PC-3 (cell line): ENCODE data around the gene CFAP46. TPM values are rescaled to one million over a fixed set of nuclear protein-coding genes. Genes with fewer than 3 reads are reported as not detected.

Source experiments
- ATAC-seq: fragments of 200-7000 bp; cut with Tn5 transposase; 2 replicates; pipeline ENCODE4 v1.9.1; 2020; ENCODE audit warnings: mild to moderate bottlenecking, moderate library complexity
- BruUV-seq: library from RNA; stranded (reverse); fragments of 400-500 nt; replicated peaks from 2 replicates; lab custom pipeline; 2021; lab: Mats Ljungman, UMichigan
- CTCF ChIA-PET: fragments of 300-600 bp; sonication (Branson Sonifier 250); formaldehyde crosslinking; loops from one replicate; lab custom pipeline; 2022; ENCODE audit warnings: antibody characterized with exemption; lab: Charles Lee
- POLR2A ChIA-PET: fragments of 300-600 bp; sonication (Branson Sonifier 250); formaldehyde crosslinking; loops from one replicate; lab custom pipeline; 2022; ENCODE audit warnings: antibody characterized with exemption; ENCODE audit not compliant: unreplicated experiment; lab: Charles Lee
- DNase-seq: peaks from one replicate; pipeline ENCODE4 v3.0.0-alpha.2; 2015
- H2AFZ ChIP-seq: fragments of 300-600 bp; sonication (generic); 2 replicates; pipeline ENCODE4 v1.6.0; 2016; ENCODE audit warnings: antibody characterized with exemption, low read length
- H3F3A ChIP-seq: fragments of 300-600 bp; sonication (generic); one replicate; pipeline ENCODE4 v1.6.0; 2017; ENCODE audit warnings: antibody characterized with exemption, low read length, control low read depth, mild to moderate bottlenecking; ENCODE audit not compliant: unreplicated experiment
- H3K27ac ChIP-seq: fragments of 300-600 bp; sonication (generic); 2 replicates; pipeline ENCODE4 v1.5.1; 2016; ENCODE audit warnings: mild to moderate bottlenecking, low read length
- H3K27me3 ChIP-seq: fragments of 300-600 bp; sonication (generic); 2 replicates; pipeline ENCODE4 v1.6.1; 2016; ENCODE audit warnings: low read length, mixed read lengths
- H3K36me3 ChIP-seq: fragments of 300-600 bp; sonication (generic); 2 replicates; pipeline ENCODE4 v1.6.1; 2016; ENCODE audit warnings: low read depth, mixed run types, low read length, mixed read lengths
- H3K4me1 ChIP-seq: fragments of 300-600 bp; sonication (generic); 2 replicates; pipeline ENCODE4 v1.5.1; 2016; ENCODE audit warnings: low read length; ENCODE audit not compliant: insufficient read depth
- H3K4me2 ChIP-seq: fragments of 300-600 bp; sonication (generic); 2 replicates; pipeline ENCODE4 v1.6.0; 2016; ENCODE audit warnings: low read length
- H3K4me3 ChIP-seq: fragments of 300-600 bp; sonication (generic); 2 replicates; pipeline ENCODE4 v1.5.1; 2016; ENCODE audit warnings: mild to moderate bottlenecking, low read length, mixed read lengths
- H3K79me2 ChIP-seq: fragments of 300-600 bp; sonication (generic); 2 replicates; pipeline ENCODE4 v1.6.1; 2017; ENCODE audit warnings: low read length, mixed read lengths
- H3K9ac ChIP-seq: fragments of 300-600 bp; sonication (generic); 2 replicates; pipeline ENCODE4 v1.6.0; 2016; ENCODE audit warnings: mild to moderate bottlenecking, low read length
- H3K9me2 ChIP-seq: fragments of 300-600 bp; sonication (generic); replicated peaks from 2 replicates; pipeline ENCODE4 v1.6.1; 2016; ENCODE audit warnings: mixed run types, low read length, mixed read lengths
- H3K9me3 ChIP-seq: fragments of 300-600 bp; sonication (generic); 2 replicates; pipeline ENCODE4 v1.6.1; 2016; ENCODE audit warnings: low read length, mixed read lengths
- H4K20me1 ChIP-seq: fragments of 300-600 bp; sonication (generic); 2 replicates; pipeline ENCODE4 v1.6.1; 2016; ENCODE audit warnings: low read length, mixed read lengths
- CTCF ChIP-seq: fragments of 300-600 bp; sonication (generic); conservative IDR thresholded peaks from 2 replicates; pipeline ENCODE4 v1.5.1; 2017; ENCODE audit warnings: antibody characterized with exemption, low read depth, mild to moderate bottlenecking, low read length
- EZH2 ChIP-seq: fragments of 300-600 bp; sonication (generic); IDR thresholded peaks from one replicate; pipeline ENCODE4 v1.6.1; 2017; ENCODE audit warnings: antibody characterized with exemption, mild to moderate bottlenecking, low read length; ENCODE audit not compliant: unreplicated experiment
- EZH2phosphoT487 ChIP-seq: fragments of 300-600 bp; sonication (generic); IDR thresholded peaks from 2 replicates; pipeline ENCODE4 v1.6.1; 2018; ENCODE audit warnings: mild to moderate bottlenecking, antibody characterized with exemption, low read length, borderline replicate concordance
- intact Hi-C: fragments of 100-400 bp; cut with micrococcal nuclease; formaldehyde crosslinking; loops from 2 replicates; pipeline ENCODE4 v1.9.0; 2023
- total RNA-seq: library from RNA; depleted of rRNA; stranded (reverse); fragments of >200 nt; gene quantifications from 2 replicates; pipeline ENCODE4 v1.2.3, GENCODE V29; 2014

CFAP46 gene
- total RNA-seq, 1 experiment from 2014 or later, result 0.04 TPM

GRCh38 chr10:132786884-132787494 is 155.4 kb downstream of the CFAP46 start:
- Histone ChIP-seq H3K9me2 (no peaks in the 10 kb centered on the region), H3F3A (no peaks in the 10 kb centered on the region), H3K4me2 (peak overlapping the region; percentile 53), H3K9me3 (no peaks in the 10 kb centered on the region), H4K20me1 (no peaks in the 10 kb centered on the region), H3K9ac (no peak overlapping the region), H3K4me1 (no peaks in the 10 kb centered on the region), H3K27ac (no peak overlapping the region), H3K4me3 (peak overlapping the region; percentile 40), H3K79me2 (no peaks in the 10 kb centered on the region), H3K36me3 (no peaks in the 10 kb centered on the region), H3K27me3 (peaks cover 30% of the 10 kb centered on the region), H2AFZ (no peak overlapping the region)
- BruUV-seq, result no TSS peak
- no peak for ATAC-seq
- POLR2A ChIA-PET, result no interaction called here
- no peak for TF ChIP-seq CTCF
- peak; percentile 65; the same call in 1 of the 2 replicates for TF ChIP-seq EZH2phosphoT487
- TF ChIP-seq EZH2, result peak; percentile 86
- DNase-seq, result no peak
- CTCF ChIA-PET, result no interaction called here
- intact Hi-C loops, result no loop called here

- Histone ChIP-seq H3K36me3 (no peaks in the 10 kb centered on the region), H4K20me1 (no peaks in the 10 kb centered on the region), H3K27ac (no peak overlapping the region), H3K9me2 (no peaks in the 10 kb centered on the region), H2AFZ (no peak overlapping the region), H3F3A (no peaks in the 10 kb centered on the region), H3K79me2 (no peaks in the 10 kb centered on the region), H3K4me1 (no peaks in the 10 kb centered on the region), H3K27me3 (peaks cover 30% of the 10 kb centered on the region), H3K9ac (no peak overlapping the region), H3K9me3 (no peaks in the 10 kb centered on the region), H3K4me3 (no peak overlapping the region), H3K4me2 (no peak overlapping the region)
- ChIA-PET POLR2A (no interaction called here), CTCF (no interaction called here)
- DNase-seq (no peak), ATAC-seq (no peak)
- intact Hi-C loops, result no loop called here
- TF ChIP-seq EZH2phosphoT487 (no peak), CTCF (no peak), EZH2 (peak; percentile 72)
- no TSS peak for BruUV-seq
These were observed 155.9 kb downstream of the CFAP46 start for GRCh38 chr10:132786476-132786883.

GRCh38 chr10:132785723-132786475 is 156.5 kb downstream of the CFAP46 start, which contains the start of gene NKX6-2:
Gene NKX6-2 (minus strand): TSS chr10:132786147. CDS start chr10:132785948, 199 bp downstream.
- no peaks in the 10 kb centered on the region for H3K9me3 ChIP-seq
- ATAC-seq, result no peak
- TF ChIP-seq EZH2 (no peak), EZH2phosphoT487 (no peak)

More at GRCh38 chr10:132785723-132786475, 156.5 kb downstream of the CFAP46 start, which contains the start of gene NKX6-2:
- H2AFZ ChIP-seq, result no peak within 1 kb of the TSS
- H3K27ac ChIP-seq, result no peak within 1 kb of the TSS
- no peaks in the 10 kb centered on the region for H3K79me2 ChIP-seq
- peak within 1 kb of the TSS; percentile 53 for H3K4me2 ChIP-seq
- no peaks in the 10 kb centered on the region for H3F3A ChIP-seq
- no peaks in the 10 kb centered on the region for H4K20me1 ChIP-seq
- DNase-seq, result no peak
- no peaks in the 10 kb centered on the region for H3K9me2 ChIP-seq
- peaks cover 30% of the 10 kb centered on the region for H3K27me3 ChIP-seq
- POLR2A ChIA-PET, result no interaction called here
- H3K4me1 ChIP-seq, result no peaks in the 10 kb centered on the region
- intact Hi-C loops, result no loop called here
- H3K9ac ChIP-seq, result no peak within 1 kb of the TSS
- no TSS peak for BruUV-seq
- H3K4me3 ChIP-seq, result peak within 1 kb of the TSS; percentile 40
- no peaks in the 10 kb centered on the region for H3K36me3 ChIP-seq
- CTCF ChIA-PET, result no interaction called here
